Caco-2 (cell line): ENCODE measurements around the gene MBOAT1. TPM values are rescaled to one million over a fixed set of nuclear protein-coding genes. Genes with fewer than 3 reads are reported as not detected.

Source experiments
- BruUV-seq: library from RNA; stranded (reverse); fragments of 400-500 nt; replicated peaks from 2 replicates; lab custom pipeline; 2021; lab: Mats Ljungman, UMichigan
- CTCF ChIA-PET: fragments of 300-600 bp; sonication (Branson Sonifier 250); formaldehyde crosslinking; loops from one replicate; lab custom pipeline; 2022; ENCODE audit warnings: antibody characterized with exemption; lab: Charles Lee
- POLR2A ChIA-PET: fragments of 300-600 bp; sonication (Branson Sonifier 250); formaldehyde crosslinking; loops from one replicate; lab custom pipeline; 2022; ENCODE audit warnings: antibody characterized with exemption; lab: Charles Lee
- DNase-seq, 2 experiments: peaks; one replicate each; pipeline versions ENCODE4 v3.0.0 to v3.0.0-alpha.2; 2020 to 2022
- H3K27me3 ChIP-seq: replicated peaks from 2 replicates; pipeline ENCODE4 v1.6.0; 2011; ENCODE audit warnings: low read length; ENCODE audit not compliant: control insufficient read depth, insufficient read depth
- H3K36me3 ChIP-seq: 2 replicates; pipeline ENCODE4 v1.5.1; 2011; ENCODE audit warnings: low read length; ENCODE audit not compliant: control insufficient read depth, insufficient read depth
- H3K4me1 ChIP-seq: fragments of 250-450 bp; sonication (Bioruptor Pico); 2 replicates; pipeline ENCODE4 v1.5.1; 2020; ENCODE audit warnings: mild to moderate bottlenecking
- H3K4me3 ChIP-seq: 2 replicates; pipeline ENCODE4 v1.5.1; 2011; ENCODE audit warnings: low read depth, mild to moderate bottlenecking, control low read depth, low read length
- H3K9me3 ChIP-seq: fragments of 250-450 bp; sonication (Bioruptor Pico); 2 replicates; pipeline ENCODE4 v1.5.1; 2020; ENCODE audit warnings: mild to moderate bottlenecking, moderate library complexity
- H3K27ac Mint-ChIP-seq: one replicate; pipeline ENCODE4 v1.8.0; 2022; ENCODE audit warnings: mixed read lengths; ENCODE audit not compliant: unreplicated experiment
- H3K27me3 Mint-ChIP-seq: one replicate; pipeline ENCODE4 v1.8.0; 2022; ENCODE audit warnings: mixed read lengths; ENCODE audit not compliant: insufficient read depth, unreplicated experiment
- H3K36me3 Mint-ChIP-seq: one replicate; pipeline ENCODE4 v1.8.0; 2022; ENCODE audit warnings: mild to moderate bottlenecking, mixed read lengths; ENCODE audit not compliant: insufficient read depth, unreplicated experiment
- H3K4me1 Mint-ChIP-seq: one replicate; pipeline ENCODE4 v1.8.0; 2022; ENCODE audit warnings: low read depth, mixed read lengths; ENCODE audit not compliant: unreplicated experiment
- H3K4me3 Mint-ChIP-seq: one replicate; pipeline ENCODE4 v1.8.0; 2022; ENCODE audit warnings: mild to moderate bottlenecking, moderate library complexity, mixed read lengths; ENCODE audit not compliant: unreplicated experiment
- H3K9me3 Mint-ChIP-seq: one replicate; pipeline ENCODE4 v1.8.0; 2022; ENCODE audit warnings: mixed read lengths; ENCODE audit not compliant: unreplicated experiment
- CTCF ChIP-seq, 2 experiments: fragments of 200-600 bp in 1 of 2; IDR thresholded peaks; 1 replicate in 1 of 2; 2 replicates in 1 of 2; pipeline versions ENCODE4 v1.5.1 to v1.8.0; 2011 to 2022; ENCODE audit warnings: antibody characterized with exemption in 1 of 2, control low read depth in 1 of 2, inconsistent platforms in 1 of 2, low read depth in 1 of 2, low read length in 1 of 2, mild to moderate bottlenecking in 1 of 2, moderate library complexity in 1 of 2; ENCODE audit not compliant: insufficient read depth in 1 of 2, severe bottlenecking in 1 of 2, unreplicated experiment in 1 of 2
- intact Hi-C: fragments of 100-400 bp; cut with micrococcal nuclease; formaldehyde crosslinking; loops from one replicate; pipeline ENCODE4 v1.10.0; 2022; ENCODE audit not compliant: unreplicated experiment
- total RNA-seq: library from RNA; stranded (reverse); gene quantifications from 2 replicates; pipeline ENCODE4 v1.2.3, GENCODE V29; 2022

The MBOAT1 gene
- total RNA-seq, 1 experiment from 2014 or later, result 7.3 TPM

GRCh38 chr6:20175810-20176410 lies 36.4 kb downstream of the MBOAT1 start:
- POLR2A ChIA-PET, result no interaction called here
- H3K27me3 Mint-ChIP-seq, result no peaks in the 10 kb centered on the region
- no peaks in the 10 kb centered on the region for H3K9me3 ChIP-seq
- TF ChIP-seq CTCF (IDR thresholded peaks at IDR 0.05; ENCODE audit: insufficient read depth in 1 of 2, low read depth in 1 of 2, low read length in 1 of 2, severe bottlenecking in 1 of 2, unreplicated experiment in 1 of 2), result no peak
- BruUV-seq, result no TSS peak
- H3K4me3 ChIP-seq, result no peak overlapping the region
- no peak overlapping the region for H3K4me3 Mint-ChIP-seq
- no peaks in the 10 kb centered on the region for H3K9me3 Mint-ChIP-seq
- H3K4me1 ChIP-seq, result no peaks in the 10 kb centered on the region
- H3K27me3 ChIP-seq, result no peaks in the 10 kb centered on the region
- H3K36me3 ChIP-seq, result no peaks in the 10 kb centered on the region
- H3K27ac Mint-ChIP-seq, result no peak overlapping the region
- no peak for DNase-seq
- no peaks in the 10 kb centered on the region for H3K4me1 Mint-ChIP-seq
- intact Hi-C loops, result no loop called here
- H3K36me3 Mint-ChIP-seq, result no peaks in the 10 kb centered on the region
- CTCF ChIA-PET, result no interaction called here

- no peaks in the 10 kb centered on the region for H3K9me3 Mint-ChIP-seq
- H3K4me1 Mint-ChIP-seq, result no peaks in the 10 kb centered on the region
- H3K36me3 Mint-ChIP-seq, result no peaks in the 10 kb centered on the region
- no peak for TF ChIP-seq CTCF (IDR thresholded peaks at IDR 0.05; ENCODE audit: insufficient read depth in 1 of 2, low read depth in 1 of 2, low read length in 1 of 2, severe bottlenecking in 1 of 2, unreplicated experiment in 1 of 2)
- Histone ChIP-seq H3K4me1 (no peaks in the 10 kb centered on the region), H3K36me3 (no peaks in the 10 kb centered on the region), H3K27me3 (no peaks in the 10 kb centered on the region), H3K9me3 (no peaks in the 10 kb centered on the region), H3K4me3 (no peak overlapping the region)
- intact Hi-C loops, result no loop called here
- no peak overlapping the region for H3K27ac Mint-ChIP-seq
- CTCF ChIA-PET, result interaction anchor here (0.6 kb wide), 1 partner anchor 80 kb away, joined by 4 read pairs; no protein-coding TSS in a partner anchor
- DNase-seq, result no peak
- H3K4me3 Mint-ChIP-seq, result no peak overlapping the region
- POLR2A ChIA-PET, result no interaction called here
- peaks cover 3% of the 10 kb centered on the region for H3K27me3 Mint-ChIP-seq
- no TSS peak for BruUV-seq
These were observed 38.2 kb downstream of the MBOAT1 start for GRCh38 chr6:20173833-20174792.

- Histone ChIP-seq H3K27me3 (no peaks in the 10 kb centered on the region), H3K9me3 (no peaks in the 10 kb centered on the region), H3K4me1 (no peaks in the 10 kb centered on the region), H3K36me3 (no peaks in the 10 kb centered on the region), H3K4me3 (no peak overlapping the region)
- Mint-ChIP-seq H3K4me3 (no peak overlapping the region), H3K27ac (no peak overlapping the region), H3K4me1 (no peaks in the 10 kb centered on the region), H3K27me3 (peaks cover 3% of the 10 kb centered on the region), H3K9me3 (no peaks in the 10 kb centered on the region), H3K36me3 (no peaks in the 10 kb centered on the region)
- CTCF ChIA-PET, result interaction anchor here (0.6 kb wide), 1 partner anchor 81 kb away, joined by 4 read pairs; no protein-coding TSS in a partner anchor
- POLR2A ChIA-PET, result no interaction called here
- BruUV-seq, result no TSS peak
- DNase-seq, result no peak
- no peak for TF ChIP-seq CTCF (IDR thresholded peaks at IDR 0.05; ENCODE audit: insufficient read depth in 1 of 2, low read depth in 1 of 2, low read length in 1 of 2, severe bottlenecking in 1 of 2, unreplicated experiment in 1 of 2)
- intact Hi-C loops, result no loop called here
These were observed 39.3 kb downstream of the MBOAT1 start for GRCh38 chr6:20172842-20173456.
